Naive thymus-derived CD4-positive, alpha-beta T cell (primary cell): Measurements from ENCODE around the gene FAM118B. TPM values are rescaled to one million over a fixed set of nuclear protein-coding genes. Genes with fewer than 3 reads are reported as not detected.

Experiments used
- ATAC-seq: fragments of 150-1000 bp; cut with Tn5 transposase; 2 replicates; pipeline ENCODE4 v1.10.0; 2021; ENCODE audit warnings: mild to moderate bottlenecking, moderate library complexity
- CTCF ChIA-PET: fragments of 350-600 bp; sonication (Branson Sonifier 250); formaldehyde crosslinking; loops from one replicate; lab custom pipeline; 2021; ENCODE audit warnings: antibody characterized with exemption; lab: Charles Lee
- POLR2A ChIA-PET: fragments of 350-600 bp; sonication (Branson Sonifier 250); formaldehyde crosslinking; loops from one replicate; lab custom pipeline; 2021; ENCODE audit warnings: antibody characterized with exemption, inconsistent platforms; lab: Charles Lee
- DNase-seq, 9 donors: peaks; one replicate each; pipeline versions ENCODE4 v3.0.0 to v3.0.0-alpha.2; 2020 to 2022; ENCODE audit warnings: mixed read lengths in 1 of 9
- H3K27ac ChIP-seq: one replicate; pipeline ENCODE4 v1.7.0; 2013; ENCODE audit warnings: mild to moderate bottlenecking, low read depth, low read length, moderate library complexity
- H3K27me3 ChIP-seq, 2 donors: one replicate each; pipeline ENCODE4 v1.7.0; 2013; ENCODE audit warnings: low read length in 2 of 2, mild to moderate bottlenecking in 2 of 2, moderate library complexity in 2 of 2; ENCODE audit not compliant: control insufficient read depth in 2 of 2, insufficient read depth in 2 of 2
- H3K36me3 ChIP-seq, 3 experiments: 1 replicate in 2 of 3; 2 replicates in 1 of 3; pipeline ENCODE4 v1.7.0; 2013; ENCODE audit warnings: low read length in 3 of 3, mild to moderate bottlenecking in 3 of 3, moderate library complexity in 1 of 3; ENCODE audit not compliant: insufficient read depth in 3 of 3, control insufficient read depth in 2 of 3
- H3K4me1 ChIP-seq, 2 donors: one replicate each; pipeline ENCODE4 v1.7.0; 2013; ENCODE audit warnings: low read length in 2 of 2, mild to moderate bottlenecking in 2 of 2, moderate library complexity in 1 of 2; ENCODE audit not compliant: control insufficient read depth in 2 of 2, insufficient read depth in 2 of 2
- H3K4me3 ChIP-seq: 2 replicates; pipeline ENCODE4 v1.7.0; 2013; ENCODE audit warnings: mild to moderate bottlenecking, low read length
- H3K9me3 ChIP-seq, 3 experiments: 1 replicate in 2 of 3; 2 replicates in 1 of 3; pipeline ENCODE4 v1.7.0; 2013; ENCODE audit warnings: low read length in 3 of 3; ENCODE audit not compliant: control insufficient read depth in 2 of 3
- H3K27ac Mint-ChIP-seq, 9 donors: one replicate each; pipeline ENCODE4 v1.8.0; 2020 to 2022; ENCODE audit warnings: mixed read lengths in 9 of 9, mild to moderate bottlenecking in 8 of 9, moderate library complexity in 5 of 9, inconsistent platforms in 2 of 9
- H3K27me3 Mint-ChIP-seq, 5 donors: one replicate each; pipeline ENCODE4 v1.8.0; 2021 to 2022; ENCODE audit warnings: mixed read lengths in 5 of 5, mild to moderate bottlenecking in 1 of 5
- H3K36me3 Mint-ChIP-seq, 5 donors: one replicate each; pipeline ENCODE4 v1.8.0; 2020 to 2022; ENCODE audit warnings: mixed read lengths in 5 of 5, mild to moderate bottlenecking in 3 of 5, inconsistent platforms in 1 of 5
- H3K4me1 Mint-ChIP-seq, 7 donors: one replicate each; pipeline ENCODE4 v1.8.0; 2020 to 2022; ENCODE audit warnings: mixed read lengths in 7 of 7, mild to moderate bottlenecking in 3 of 7, inconsistent platforms in 1 of 7
- H3K4me3 Mint-ChIP-seq, 10 donors: one replicate each; pipeline ENCODE4 v1.8.0; 2020 to 2022; ENCODE audit warnings: mild to moderate bottlenecking in 10 of 10, mixed read lengths in 10 of 10, moderate library complexity in 6 of 10, inconsistent platforms in 2 of 10
- H3K9me3 Mint-ChIP-seq, 11 donors: one replicate each; pipeline ENCODE4 v1.8.0; 2020 to 2022; ENCODE audit warnings: mixed read lengths in 11 of 11, mild to moderate bottlenecking in 4 of 11, inconsistent platforms in 1 of 11, moderate library complexity in 1 of 11
- intact Hi-C, 2 donors: fragments of 100-400 bp; cut with micrococcal nuclease; formaldehyde crosslinking; loops; one replicate each; pipeline ENCODE4 v1.15.1; 2023
- polyA plus RNA-seq, 2 donors: library from polyadenylated mRNA; unstranded; fragments of 300-500 nt; fragmentation: Illumina TruSeq; gene quantifications; one replicate each; pipeline ENCODE4 v1.2.3, GENCODE V29; 2021
- total RNA-seq, 6 experiments: library from RNA in 5 of 6; stranded (reverse) in 5 of 6; gene quantifications; 1 replicate in 5 of 6; 2 replicates in 1 of 6; pipeline ENCODE4 v1.2.3 and lab custom pipeline; 2021 to 2026

Gene FAM118B
- total and polyA plus RNA-seq, 7 experiments from 2014 or later: 4.0 to 14.7 (median 10.8) TPM

DNA sequence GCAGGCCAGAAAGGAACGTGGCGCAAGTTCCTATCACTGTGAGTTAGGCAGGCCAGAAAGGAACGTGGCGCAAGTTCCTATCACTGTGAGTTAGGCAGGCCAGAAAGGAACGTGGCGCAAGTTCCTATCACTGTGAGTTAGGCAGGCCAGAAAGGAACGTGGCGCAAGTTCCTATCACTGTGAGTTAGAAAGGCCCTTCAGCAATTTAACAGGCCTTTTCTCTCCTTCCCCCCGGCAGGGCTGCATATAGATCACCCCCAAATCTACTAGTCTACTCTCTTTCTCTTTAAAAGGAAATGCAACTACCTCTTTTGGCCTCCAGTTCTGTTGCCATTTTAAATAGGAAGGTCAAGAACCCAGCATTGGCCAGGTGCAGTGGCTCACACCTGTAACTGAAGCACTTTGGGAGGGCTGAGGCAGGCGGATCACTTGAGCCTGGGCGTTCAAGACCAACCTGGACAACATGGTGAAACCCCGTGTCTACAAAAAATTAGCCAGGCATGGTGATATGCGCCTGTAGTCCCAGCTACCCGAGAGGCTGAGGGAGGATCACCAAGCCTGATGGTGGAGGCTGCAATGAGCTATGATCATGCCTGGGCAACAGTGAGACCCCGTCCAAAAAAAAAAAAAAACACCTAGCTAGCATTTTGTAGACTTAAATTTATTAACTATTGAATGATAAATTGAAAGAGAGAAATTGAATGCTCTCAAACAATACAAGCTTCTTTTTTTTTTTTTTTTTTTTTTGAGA is 14.9 kb downstream of the FAM118B start:
- Mint-ChIP-seq H3K27me3 (no peaks in the 10 kb centered on the region), H3K36me3 (peaks cover 0 to 25% (median under 1%) of the 10 kb centered on the region in 5 donors), H3K27ac (no peak overlapping the region), H3K9me3 (peaks cover 0 to 2% (median 0%) of the 10 kb centered on the region in 11 donors), H3K4me3 (no peak overlapping the region), H3K4me1 (peaks cover 0 to 16% (median 6%) of the 10 kb centered on the region in 7 donors)
- intact Hi-C loops: no loop called here
- Histone ChIP-seq H3K4me3 (no peak overlapping the region), H3K27ac (no peak overlapping the region), H3K36me3 (peaks cover 0 to 3% (median 0%) of the 10 kb centered on the region in 3 experiments), H3K9me3 (no peaks in the 10 kb centered on the region), H3K27me3 (no peaks in the 10 kb centered on the region), H3K4me1 (no peaks in the 10 kb centered on the region)
- ChIA-PET POLR2A (no interaction called here), CTCF (interaction anchor here (0.6 kb wide), 1 partner anchor 11 kb away, joined by 3 read pairs; no protein-coding TSS in a partner anchor)
- DNase-seq (no peak), ATAC-seq (no peak)

DNA sequence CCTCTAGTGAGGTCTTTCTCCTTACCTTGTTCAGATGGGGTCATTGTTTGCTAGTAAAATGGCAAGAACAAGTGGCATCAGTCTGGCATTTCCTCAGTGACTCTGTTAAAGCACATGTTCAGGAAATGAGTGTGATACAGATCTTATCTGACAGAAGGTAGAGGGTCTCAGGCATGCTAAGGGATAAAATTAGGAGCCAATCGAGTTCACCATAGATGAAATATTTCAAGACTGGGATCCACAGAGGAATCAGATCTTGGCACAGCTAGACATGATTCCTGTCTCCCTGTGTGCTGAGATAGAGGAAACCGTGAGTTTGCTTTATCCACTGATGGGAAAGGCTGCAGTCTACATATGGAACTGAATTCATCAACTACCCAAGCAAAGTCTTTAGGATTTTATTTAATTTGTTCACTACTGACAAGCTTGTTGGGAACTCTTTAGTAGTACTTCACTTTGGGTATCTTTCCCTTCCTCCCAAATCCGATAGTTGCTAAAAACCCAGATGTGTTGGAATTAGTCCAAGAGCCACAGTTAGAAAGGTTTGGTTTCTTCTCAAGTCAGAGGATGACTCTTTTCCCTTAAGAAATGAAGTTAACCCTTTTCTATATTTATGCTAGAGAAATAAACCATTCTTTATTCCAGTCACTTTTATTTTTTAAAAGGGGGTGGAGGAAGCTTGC is 18.4 kb downstream of the FAM118B start:
- POLR2A ChIA-PET: no interaction called here
- H3K4me3 ChIP-seq: no peak overlapping the region
- Mint-ChIP-seq H3K27ac (no peak overlapping the region), H3K4me1 (peaks cover 0 to 6% (median 4%) of the 10 kb centered on the region in 7 donors), H3K9me3 (peaks cover 0 to 2% (median 0%) of the 10 kb centered on the region in 11 donors), H3K4me3 (no peak overlapping the region), H3K27me3 (no peaks in the 10 kb centered on the region), H3K36me3 (peaks cover 0 to 21% (median 6%) of the 10 kb centered on the region in 5 donors)
- DNase-seq: no peak
- H3K27ac ChIP-seq: no peak overlapping the region
- intact Hi-C loops: no loop called here
- no peaks in the 10 kb centered on the region for H3K4me1 ChIP-seq
- H3K27me3 ChIP-seq: no peaks in the 10 kb centered on the region
- peaks cover 0 to 3% (median 0%) of the 10 kb centered on the region in 3 experiments for H3K36me3 ChIP-seq
- CTCF ChIA-PET: no interaction called here
- no peaks in the 10 kb centered on the region for H3K9me3 ChIP-seq
- no peak for ATAC-seq

GRCh38 chr11:126231725-126232459 is 20.3 kb downstream of the FAM118B start:
- Mint-ChIP-seq H3K27me3 (no peaks in the 10 kb centered on the region), H3K27ac (no peak overlapping the region), H3K4me1 (peaks cover 0 to 6% (median 4%) of the 10 kb centered on the region in 7 donors), H3K9me3 (no peaks in the 10 kb centered on the region), H3K36me3 (peaks cover 7 to 29% (median 14%) of the 10 kb centered on the region in 5 donors), H3K4me3 (no peak overlapping the region)
- Histone ChIP-seq H3K27ac (no peak overlapping the region), H3K9me3 (no peaks in the 10 kb centered on the region), H3K4me3 (no peak overlapping the region), H3K36me3 (peaks cover 0 to 3% (median 0%) of the 10 kb centered on the region in 3 experiments), H3K4me1 (no peaks in the 10 kb centered on the region), H3K27me3 (no peaks in the 10 kb centered on the region)
- ChIA-PET CTCF (no interaction called here), POLR2A (no interaction called here)
- DNase-seq (no peak), ATAC-seq (no peak)
- intact Hi-C loops: no loop called here

DNA sequence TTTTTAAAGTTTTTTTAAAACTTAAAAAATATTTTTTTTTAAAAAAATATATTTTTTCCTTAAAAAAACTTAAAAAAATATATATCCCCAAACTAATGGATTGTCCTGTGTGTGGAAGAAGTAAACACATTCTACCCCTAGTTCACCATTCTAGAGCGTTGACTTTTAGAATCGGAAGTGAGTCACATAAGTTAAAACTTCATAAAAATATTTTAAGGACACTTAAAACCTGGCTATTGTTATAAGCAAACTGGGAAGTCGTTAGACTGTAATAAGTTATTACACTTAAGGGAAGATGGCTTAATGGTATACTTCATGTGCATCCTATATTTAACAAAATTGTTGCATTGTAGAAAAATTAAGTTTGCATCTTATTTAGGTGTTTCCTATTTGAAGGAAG is 21.1 kb downstream of the FAM118B start:
- Mint-ChIP-seq H3K4me3 (no peak overlapping the region), H3K4me1 (peaks cover 0 to 6% (median 4%) of the 10 kb centered on the region in 7 donors), H3K27me3 (no peaks in the 10 kb centered on the region), H3K27ac (no peak overlapping the region), H3K36me3 (peaks cover 7 to 29% (median 14%) of the 10 kb centered on the region in 5 donors), H3K9me3 (no peaks in the 10 kb centered on the region)
- no peak for ATAC-seq
- intact Hi-C loops: no loop called here
- Histone ChIP-seq H3K4me3 (no peak overlapping the region), H3K27me3 (no peaks in the 10 kb centered on the region), H3K36me3 (peaks cover 0 to 3% (median 0%) of the 10 kb centered on the region in 3 experiments), H3K27ac (no peak overlapping the region), H3K4me1 (no peaks in the 10 kb centered on the region), H3K9me3 (no peaks in the 10 kb centered on the region)
- no peak for DNase-seq
- ChIA-PET POLR2A (no interaction called here), CTCF (no interaction called here)

DNA sequence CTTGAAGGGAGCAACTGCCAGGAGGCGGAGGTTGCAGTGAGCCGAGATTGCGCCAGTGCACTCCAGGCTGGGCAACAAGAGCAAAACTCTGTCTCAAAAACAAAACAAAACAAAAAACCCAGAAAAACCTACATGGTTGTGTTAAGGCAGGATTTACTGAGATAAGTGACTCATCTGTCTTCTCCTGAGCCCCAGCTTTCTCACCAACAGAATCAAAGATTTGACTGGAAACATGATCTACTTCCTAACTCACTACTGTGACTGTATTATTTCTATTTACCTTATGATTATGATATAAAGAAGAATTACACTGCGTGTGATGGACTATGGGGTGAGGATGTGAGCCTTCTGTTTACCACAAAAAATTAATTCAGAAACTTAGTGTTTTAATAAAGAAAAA is 21.8 kb downstream of the FAM118B start:
- intact Hi-C loops: no loop called here

DNA sequence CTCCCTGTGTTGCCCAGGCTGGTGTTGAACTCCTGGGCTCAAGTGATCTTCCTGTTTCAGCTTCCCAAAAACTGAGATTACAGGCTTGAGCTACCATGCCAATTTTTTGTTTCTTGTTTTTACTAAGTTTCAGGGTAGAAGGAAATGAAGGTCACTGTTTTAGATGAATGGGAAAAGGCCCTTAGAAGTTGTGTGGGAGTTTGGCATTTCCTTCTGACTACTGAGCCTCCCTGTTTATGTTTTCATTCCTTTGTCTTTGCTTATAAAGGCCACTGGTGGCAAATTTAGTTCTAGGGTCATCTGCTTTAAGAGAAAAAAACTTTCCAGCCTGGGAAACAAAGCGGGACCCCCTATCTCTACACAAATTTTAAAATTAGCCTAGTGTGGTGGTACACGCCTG is 35.1 kb downstream of the FAM118B start:
- no peaks in the 10 kb centered on the region for H3K9me3 Mint-ChIP-seq
- intact Hi-C loops: no loop called here
- no peak overlapping the region for H3K4me3 ChIP-seq
- ChIA-PET CTCF (no interaction called here), POLR2A (interaction anchor here (1.2 kb wide), 1 partner anchor 11 kb away, joined by 3 read pairs; no protein-coding TSS in a partner anchor)
- H3K27me3 Mint-ChIP-seq: no peaks in the 10 kb centered on the region
- no peaks in the 10 kb centered on the region for H3K9me3 ChIP-seq
- H3K27ac Mint-ChIP-seq: no peak overlapping the region
- no peak overlapping the region for H3K4me3 Mint-ChIP-seq
- peaks cover 0 to 23% (median 8%) of the 10 kb centered on the region in 5 donors for H3K36me3 Mint-ChIP-seq
- H3K27me3 ChIP-seq: no peaks in the 10 kb centered on the region
- ATAC-seq (no peak), DNase-seq (no peak)
- H3K4me1 ChIP-seq: no peaks in the 10 kb centered on the region
- no peaks in the 10 kb centered on the region for H3K4me1 Mint-ChIP-seq
- H3K27ac ChIP-seq: no peak overlapping the region
- H3K36me3 ChIP-seq: peaks cover 0 to 6% (median 0%) of the 10 kb centered on the region in 3 experiments

More for the DNA sequence above, 21.8 kb downstream of the FAM118B start:
- no peak for ATAC-seq
- peaks cover 0 to 6% (median 4%) of the 10 kb centered on the region in 7 donors for H3K4me1 Mint-ChIP-seq
- no peak overlapping the region for H3K4me3 ChIP-seq
- no peaks in the 10 kb centered on the region for H3K9me3 Mint-ChIP-seq
- CTCF ChIA-PET: no interaction called here
- H3K27ac ChIP-seq: no peak overlapping the region
- peaks cover 0 to 3% (median 0%) of the 10 kb centered on the region in 3 experiments for H3K36me3 ChIP-seq
- no peaks in the 10 kb centered on the region for H3K27me3 ChIP-seq
- H3K36me3 Mint-ChIP-seq: peaks cover 8 to 29% (median 14%) of the 10 kb centered on the region in 5 donors
- no peaks in the 10 kb centered on the region for H3K9me3 ChIP-seq
- POLR2A ChIA-PET: no interaction called here
- H3K27me3 Mint-ChIP-seq: no peaks in the 10 kb centered on the region
- H3K4me1 ChIP-seq: no peaks in the 10 kb centered on the region
- H3K27ac Mint-ChIP-seq: no peak overlapping the region
- no peak overlapping the region for H3K4me3 Mint-ChIP-seq
- no peak for DNase-seq
